A549 (cell line): ENCODE results near the gene ANKS1B. TPM values are rescaled to one million over a fixed set of nuclear protein-coding genes. Genes with fewer than 3 reads are reported as not detected.

Source experiments
- ATAC-seq, 2 experiments: fragments of 200-7000 bp in 1 of 2; fragments of >200 bp in 1 of 2; cut with Nextera tagmentation in 1 of 2; cut with Tn5 transposase in 1 of 2; 3 replicates each; pipeline versions ENCODE4 v1.8.0 to v1.9.1; 2018 to 2020; ENCODE audit warnings: mild to moderate bottlenecking in 1 of 2, moderate library complexity in 1 of 2
- CTCF ChIA-PET: fragments of 300-600 bp; sonication (Branson Sonifier 250); formaldehyde crosslinking; extraction: SDS; loops from one replicate; lab custom pipeline; 2021; ENCODE audit warnings: antibody characterized with exemption, inconsistent platforms; lab: Yijun Ruan, JAX
- POLR2A ChIA-PET: fragments of 350-600 bp; formaldehyde crosslinking; extraction: SDS; loops from one replicate; lab custom pipeline; 2021; ENCODE audit warnings: antibody characterized with exemption, inconsistent platforms; lab: Yijun Ruan, JAX
- DNase-seq, 2 experiments: peaks; one replicate each; pipeline versions ENCODE4 v3.0.0 to v3.0.0-alpha.2; 2011 to 2016; ENCODE audit warnings: low read depth in 1 of 2, low spot score in 1 of 2
- FAIRE-seq: peaks from 2 replicates; lab custom pipeline; 2011; peaks lifted over from hg19 to GRCh38; lab: Jason Lieb, UNC
- H3K27ac ChIP-seq, 2 experiments: fragments of >200 bp; sonication (Bioruptor Twin); formaldehyde crosslinking; 3 replicates each; pipeline ENCODE4 v1.5.1; 2016 to 2017
- H3K4me1 ChIP-seq: fragments of >200 bp; sonication (Bioruptor Twin); formaldehyde crosslinking; 3 replicates; pipeline ENCODE4 v1.6.1; 2016
- H3K4me2 ChIP-seq: fragments of >200 bp; sonication (Bioruptor Twin); formaldehyde crosslinking; 3 replicates; pipeline ENCODE4 v1.6.1; 2016
- H3K4me3 ChIP-seq: fragments of >200 bp; sonication (Bioruptor Twin); formaldehyde crosslinking; 3 replicates; pipeline ENCODE4 v1.5.1; 2016
- H3K9me3 ChIP-seq: fragments of >200 bp; sonication (Bioruptor Twin); formaldehyde crosslinking; 3 replicates; pipeline ENCODE4 v1.6.1; 2016
- BCL3 ChIP-seq: fragments of >200 bp; sonication (Bioruptor Twin); formaldehyde crosslinking; IDR thresholded peaks from 3 replicates; pipeline ENCODE4 v1.6.1; 2016
- CBX8 ChIP-seq: fragments of 200-600 bp; sonication (generic); IDR thresholded peaks from 2 replicates; pipeline ENCODE4 v1.6.1; 2016
- CEBPB ChIP-seq, 2 experiments: fragments of >200 bp in 1 of 2; sonication (Bioruptor Twin) in 1 of 2; formaldehyde crosslinking in 1 of 2; IDR thresholded peaks; 2 replicates each; pipeline ENCODE4 v1.6.1; 2012 to 2016
- CHD2 ChIP-seq: fragments of 150-350 bp; IDR thresholded peaks from 2 replicates; pipeline ENCODE4 v1.6.1; 2014; ENCODE audit warnings: low read length; ENCODE audit not compliant: partially characterized antibody
- CHD4 ChIP-seq: fragments of 200-600 bp; sonication (generic); IDR thresholded peaks from 2 replicates; pipeline ENCODE4 v1.6.1; 2016; ENCODE audit warnings: antibody characterized with exemption, mild to moderate bottlenecking, borderline replicate concordance
- EP300 ChIP-seq, 2 experiments: fragments of >200 bp; sonication (Bioruptor Twin); formaldehyde crosslinking; IDR thresholded peaks; 2 replicates in 1 of 2; 3 replicates in 1 of 2; pipeline ENCODE4 v1.6.1; 2016 to 2017
- FOSL2 ChIP-seq, 2 experiments: fragments of 450-650 bp in 1 of 2; fragments of >200 bp in 1 of 2; sonication (Bioruptor Twin) in 1 of 2; formaldehyde crosslinking; IDR thresholded peaks; 2 replicates each; pipeline versions ENCODE4 v1.5.0 to v1.6.1; 2016 to 2020; ENCODE audit warnings: mild to moderate bottlenecking in 1 of 2, moderate library complexity in 1 of 2
- FOXS1 ChIP-seq: fragments of 250-450 bp; sonication (Bioruptor Pico); IDR thresholded peaks from 2 replicates; pipeline ENCODE4 v1.5.0; 2020; ENCODE audit warnings: mild to moderate bottlenecking, moderate library complexity
- GATA3 ChIP-seq: IDR thresholded peaks from 2 replicates; pipeline ENCODE4 v1.6.1; 2012; ENCODE audit warnings: borderline replicate concordance
- HEYL ChIP-seq: fragments of 250-450 bp; sonication (Bioruptor Pico); IDR thresholded peaks from 2 replicates; pipeline ENCODE4 v1.8.0; 2021; ENCODE audit warnings: mild to moderate bottlenecking, moderate library complexity
- HOXB13 ChIP-seq: fragments of 250-450 bp; sonication (Bioruptor Pico); IDR thresholded peaks from 2 replicates; pipeline ENCODE4 v1.5.0; 2020; ENCODE audit warnings: low read depth, mild to moderate bottlenecking, moderate library complexity
- JUNB ChIP-seq: fragments of >200 bp; sonication (Bioruptor Twin); formaldehyde crosslinking; IDR thresholded peaks from 2 replicates; pipeline ENCODE4 v1.6.1; 2016
- KDM1A ChIP-seq: fragments of 200-600 bp; sonication (generic); IDR thresholded peaks from 2 replicates; pipeline ENCODE4 v1.6.1; 2016; ENCODE audit warnings: low read depth, mild to moderate bottlenecking
- MAFK ChIP-seq: fragments of 450-650 bp; IDR thresholded peaks from 2 replicates; pipeline ENCODE4 v1.6.1; 2014; ENCODE audit not compliant: partially characterized antibody
- NR3C1 ChIP-seq: fragments of >200 bp; sonication (Bioruptor Twin); formaldehyde crosslinking; IDR thresholded peaks from 3 replicates; pipeline ENCODE4 v1.6.1; 2017
- PHF8 ChIP-seq: fragments of 200-600 bp; sonication (generic); IDR thresholded peaks from 2 replicates; pipeline ENCODE4 v1.6.1; 2016; ENCODE audit warnings: low read depth, mild to moderate bottlenecking, antibody characterized with exemption, moderate library complexity, borderline replicate concordance
- POLR2A ChIP-seq: IDR thresholded peaks from 2 replicates; pipeline ENCODE4 v1.6.1; 2012; ENCODE audit warnings: mild to moderate bottlenecking, low read length
- POLR2AphosphoS2 ChIP-seq: conservative IDR thresholded peaks from 2 replicates; pipeline ENCODE4 v1.6.1; 2012; ENCODE audit warnings: low read length, improper control_type of control experiment, inconsistent platforms
- RAD21 ChIP-seq, 2 experiments: fragments of >200 bp in 1 of 2; sonication (Bioruptor Twin) in 1 of 2; formaldehyde crosslinking in 1 of 2; IDR thresholded peaks in 1 of 2; conservative IDR thresholded peaks in 1 of 2; 2 replicates in 1 of 2; 3 replicates in 1 of 2; pipeline ENCODE4 v1.6.1; 2012 to 2018; ENCODE audit warnings: inconsistent platforms in 1 of 2
- REST ChIP-seq: fragments of 200-600 bp; sonication (generic); IDR thresholded peaks from 2 replicates; pipeline ENCODE4 v1.6.1; 2016; ENCODE audit warnings: antibody characterized with exemption, mild to moderate bottlenecking, moderate library complexity
- RFX5 ChIP-seq: fragments of 450-650 bp; IDR thresholded peaks from 2 replicates; pipeline ENCODE4 v1.7.1; 2014; ENCODE audit warnings: antibody characterized with exemption, mild to moderate bottlenecking, moderate library complexity
- SMC3 ChIP-seq: fragments of >200 bp; sonication (Bioruptor Twin); formaldehyde crosslinking; IDR thresholded peaks from 3 replicates; pipeline ENCODE4 v1.6.1; 2018; ENCODE audit warnings: inconsistent platforms
- TFCP2L1 ChIP-seq: fragments of 250-450 bp; sonication (Bioruptor Pico); IDR thresholded peaks from 2 replicates; pipeline ENCODE4 v1.5.0; 2021; ENCODE audit warnings: mild to moderate bottlenecking
- ZSCAN20 ChIP-seq: fragments of 250-450 bp; sonication (Bioruptor Pico); IDR thresholded peaks from 2 replicates; pipeline ENCODE4 v1.8.0; 2022; ENCODE audit warnings: mild to moderate bottlenecking, moderate library complexity
- WGBS: methylation state at CpG from one replicate; pipeline ENCODE4 v1.1.6; 2017; ENCODE audit errors: missing lambda C conversion rate; 5-methylcytosine and 5-hydroxymethylcytosine counted together
- polyA plus RNA-seq, 4 experiments: library from polyadenylated mRNA; depleted of rRNA in 3 of 4; stranded (reverse); fragments of >200 nt; fragmentation: RNase III in 1 of 4; extraction: RNeasy Plus Mini Kit Qiagen cat#74134 plus additional on column Dnase treatment in 1 of 4; gene quantifications; 2 replicates in 3 of 4; 3 replicates in 1 of 4; pipeline ENCODE4 v1.2.3, GENCODE V29; 2011 to 2017
- TF ChIP-seq, protein P1 (sequence below): IDR thresholded peaks from 2 replicates; pipeline ENCODE4 v1.6.1; 2012
- TF ChIP-seq, protein P2 (sequence below): fragments of >200 bp; sonication (Bioruptor Twin); formaldehyde crosslinking; IDR thresholded peaks from 2 replicates; pipeline ENCODE4 v1.6.1; 2016

Gene ANKS1B
- polyA plus RNA-seq, 2 of the 4 experiments (the other 2 are of a cell fraction), result 1.5 to 2.2 TPM

DNA sequence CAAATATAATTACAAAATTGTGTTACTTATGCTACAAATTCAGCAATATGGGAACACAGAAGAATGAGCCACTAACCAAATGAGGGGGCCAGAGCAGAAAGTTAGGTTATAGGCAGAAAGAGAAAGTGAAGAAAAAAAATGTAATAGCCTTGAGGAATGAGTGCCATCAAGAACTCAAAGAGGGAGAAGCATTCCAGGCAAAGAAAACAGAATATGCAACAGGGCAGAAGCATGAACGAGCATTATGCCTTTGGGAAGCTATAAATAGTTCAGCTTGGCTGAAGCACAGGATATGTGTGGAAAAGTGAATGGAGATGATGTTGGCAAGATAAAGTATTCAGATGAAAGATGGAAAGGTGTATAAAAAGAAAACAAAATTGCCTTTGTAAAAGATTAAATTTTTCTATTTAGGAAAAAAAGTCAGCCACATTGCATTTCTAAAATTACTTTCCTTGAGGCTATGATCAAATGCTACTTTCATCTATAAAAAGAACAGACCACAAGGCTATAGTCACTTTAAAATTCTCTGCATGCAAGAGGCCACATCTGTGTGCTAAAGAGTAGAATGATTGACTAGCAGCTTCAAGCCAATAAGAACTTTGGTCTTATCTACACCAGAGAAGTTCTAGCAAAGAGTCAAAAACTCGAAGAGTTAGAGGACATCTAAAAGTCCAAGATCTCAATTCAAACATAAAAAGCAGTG is 530.7 kb downstream of the ANKS1B start:
- no peak for TF ChIP-seq PHF8
- TF ChIP-seq POLR2AphosphoS2, result no peak
- TF ChIP-seq CHD4, result no peak
- no peak for TF ChIP-seq TFCP2L1
- TF ChIP-seq MAFK, result no peak
- TF ChIP-seq EP300 (IDR thresholded peaks at IDR 0.05), result no peak
- TF ChIP-seq BCL3, result no peak
- TF ChIP-seq HEYL (CRISPR knock-in tag), result no peak
- no peak for TF ChIP-seq HOXB13 (CRISPR knock-in tag)
- H3K27ac ChIP-seq, result peak overlapping the region; percentile 72 to 81
- WGBS, result 2% methylated on average over 2 of the region's 2 CpGs
- no peak for FAIRE-seq
- peak overlapping the region; percentile 63 for H3K4me2 ChIP-seq
- ATAC-seq, result no peak
- DNase-seq, result no peak
- H3K9me3 ChIP-seq, result peaks cover 4% of the 10 kb centered on the region; the same call in 1 of the 3 replicates
- peaks cover 29% of the 10 kb centered on the region for H3K4me1 ChIP-seq
- ChIA-PET POLR2A (no interaction called here), CTCF (no interaction called here)
- H3K4me3 ChIP-seq, result no peak overlapping the region

DNA sequence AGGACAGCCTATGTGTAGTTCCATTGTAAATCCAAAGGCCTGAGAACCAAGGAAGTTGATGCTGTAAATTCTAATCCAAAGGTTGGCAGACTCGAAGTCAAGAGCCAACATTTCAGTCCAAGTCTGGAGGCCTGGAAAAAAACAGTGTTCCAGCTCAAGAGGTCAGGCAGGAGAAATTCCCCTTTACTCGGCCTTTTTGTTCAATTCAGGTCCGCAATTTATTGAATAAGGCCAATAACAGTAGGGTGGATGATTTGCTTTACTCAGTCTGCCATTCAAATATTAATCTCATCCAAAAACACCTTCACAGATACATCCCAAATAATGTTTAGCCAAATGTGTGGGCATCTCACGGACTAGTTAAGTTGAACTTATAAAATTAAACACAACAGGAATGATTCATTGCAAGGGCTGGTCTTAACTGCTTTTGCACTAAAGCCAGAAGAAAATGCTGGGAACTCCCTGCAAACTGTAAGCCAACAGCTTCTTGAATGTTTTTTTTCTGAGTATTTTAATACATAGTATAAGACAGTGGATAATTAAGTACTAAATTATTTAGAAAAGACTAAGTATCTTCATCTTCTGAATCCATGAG is 534.6 kb downstream of the ANKS1B start:
- H3K4me2 ChIP-seq, result peak overlapping the region; percentile 39; the same call in 1 of the 3 replicates
- WGBS, result 4% methylated on average over 4 of the region's 4 CpGs
- no peak overlapping the region for H3K4me3 ChIP-seq
- peaks cover 11% of the 10 kb centered on the region; the same call in 2 of the 3 replicates for H3K9me3 ChIP-seq
- no peak for FAIRE-seq
- POLR2A ChIA-PET, result no interaction called here
- DNase-seq, result peak in 1 of 2 experiments; percentile 3
- H3K4me1 ChIP-seq, result peaks cover 30% of the 10 kb centered on the region
- CTCF ChIA-PET, result no interaction called here
- TF ChIP-seq FOSL2 (IDR thresholded peaks at IDR 0.05) (no peak), FOSL2 (CRISPR knock-in tag; IDR thresholded peaks at IDR 0.05) (no peak)
- no peak for ATAC-seq
- H3K27ac ChIP-seq, result peak overlapping the region; percentile 19 to 45; a peak in 4 of 6 replicates

DNA sequence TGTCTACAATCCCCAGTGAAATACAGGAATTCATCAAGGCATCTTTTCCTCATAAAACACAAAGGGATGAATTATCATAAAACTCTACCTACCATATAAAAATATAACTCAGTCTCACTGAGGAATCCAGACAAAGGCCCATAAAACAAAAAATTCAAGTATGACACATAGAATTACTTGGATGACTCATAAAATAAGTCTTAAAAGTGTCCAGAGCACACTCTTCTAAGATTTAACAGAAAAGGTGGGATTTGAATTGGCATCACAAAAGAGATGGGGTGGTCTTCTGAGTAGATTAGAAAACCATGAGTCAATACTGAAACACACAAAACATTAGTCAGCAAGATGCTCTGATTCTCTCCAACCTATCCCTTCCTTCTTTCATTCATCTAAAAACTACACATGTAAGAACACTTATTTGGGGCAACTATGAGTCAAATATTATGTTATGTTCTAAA is 539.8 kb downstream of the ANKS1B start:
- H3K4me1 ChIP-seq, result peaks cover 18% of the 10 kb centered on the region; the same call in 2 of the 3 replicates
- ChIA-PET POLR2A (no interaction called here), CTCF (interaction anchor here (1.3 kb wide), 1 partner anchor 11 kb away, joined by 3 read pairs; no protein-coding TSS in a partner anchor)
- H3K4me3 ChIP-seq, result no peak overlapping the region
- H3K9me3 ChIP-seq, result peaks cover 11% of the 10 kb centered on the region; the same call in 2 of the 3 replicates
- DNase-seq, result peak; percentile 19 to 76
- H3K27ac ChIP-seq, result peak overlapping the region; percentile 60 to 83; a peak in 3 of 6 replicates
- peak; percentile 58 to 74 for ATAC-seq
- peak overlapping the region; percentile 38 for H3K4me2 ChIP-seq
- FAIRE-seq, result peak; percentile 96
- TF ChIP-seq RFX5 (no peak), CEBPB (IDR thresholded peaks at IDR 0.05) (no peak; a peak in 1 of 4 replicates), GATA3 (peak; percentile 71; the same call in 1 of the 2 replicates), CHD4 (no peak), FOXS1 (CRISPR knock-in tag) (no peak), PHF8 (no peak), CHD2 (no peak), POLR2A (no peak), HEYL (CRISPR knock-in tag) (no peak), EP300 (IDR thresholded peaks at IDR 0.05) (peak; percentile 50 to 65; a peak in 3 of 5 replicates), REST (no peak), NR3C1 (no peak), KDM1A (no peak), BCL3 (no peak; the same call in 2 of the 3 replicates), RAD21 (conservative IDR thresholded peaks at IDR 0.05 in 1 of 2, IDR thresholded peaks at IDR 0.05 in 1 of 2) (no peak; a peak in 1 of 5 replicates), FOSL2 (IDR thresholded peaks at IDR 0.05) (peak; percentile 87), FOSL2 (CRISPR knock-in tag; IDR thresholded peaks at IDR 0.05) (peak; percentile 82), SMC3 (no peak), ZSCAN20 (no peak), CBX8 (no peak), JUNB (peak; percentile 97)
- TF ChIP-seq, protein P1, sequence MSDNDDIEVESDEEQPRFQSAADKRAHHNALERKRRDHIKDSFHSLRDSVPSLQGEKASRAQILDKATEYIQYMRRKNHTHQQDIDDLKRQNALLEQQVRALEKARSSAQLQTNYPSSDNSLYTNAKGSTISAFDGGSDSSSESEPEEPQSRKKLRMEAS, result no peak
- TF ChIP-seq, protein P2, sequence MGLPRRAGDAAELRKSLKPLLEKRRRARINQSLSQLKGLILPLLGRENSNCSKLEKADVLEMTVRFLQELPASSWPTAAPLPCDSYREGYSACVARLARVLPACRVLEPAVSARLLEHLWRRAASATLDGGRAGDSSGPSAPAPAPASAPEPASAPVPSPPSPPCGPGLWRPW, result no peak
